ENCODE results near the gene SLC13A4. TPM values are rescaled to one million over a fixed set of nuclear protein-coding genes. Genes with fewer than 3 reads are reported as not detected.

The SLC13A4 gene
- total and polyA plus RNA-seq, 2 of the 13 experiments (the other 11 are each of a cell fraction or from before 2014, with no cell fraction given): 0.04 TPM; not detected in 1

DNA sequence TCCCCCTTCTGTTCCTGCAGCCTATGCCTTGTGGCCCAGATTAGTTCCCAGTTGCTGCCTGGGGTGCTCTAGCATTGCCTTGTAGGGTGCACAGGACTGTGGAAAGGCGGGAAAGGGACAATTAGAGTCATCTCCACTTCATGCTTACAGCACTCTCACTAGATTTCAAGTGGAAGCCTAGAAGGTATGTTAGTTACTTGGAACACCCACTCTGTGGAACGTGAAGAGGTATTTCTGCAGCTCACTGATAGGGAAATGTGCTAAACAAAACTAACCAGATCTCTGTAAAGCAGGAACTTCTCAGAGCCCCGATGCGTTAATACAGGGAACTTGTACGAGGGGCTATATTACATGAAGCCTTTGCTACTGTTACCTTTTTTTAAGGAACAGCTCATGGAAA lies 46.2 kb downstream of the SLC13A4 start:
- Histone ChIP-seq H3K9ac (ENCODE audit: insufficient read depth, low read depth, low read length) (no peak overlapping the region), H2AFZ (ENCODE audit: low read length) (no peak overlapping the region), H4K20me1 (ENCODE audit: insufficient read depth, low read length) (no peaks in the 10 kb centered on the region; the same call in 1 of the 2 replicates), H3K4me2 (ENCODE audit: low read depth, low read length) (no peak overlapping the region), H3K4me1 (ENCODE audit: insufficient read depth, low read length) (no peaks in the 10 kb centered on the region), H3K36me3 (replicated peaks in 1 of 2; ENCODE audit: control insufficient read depth in 1 of 2, insufficient read depth in 2 of 2, low read length in 2 of 2) (peaks cover 0 to 15% of the 10 kb centered on the region in 2 experiments; a peak in 3 of 5 replicates), H3K4me3 (replicated peaks in 1 of 3; ENCODE audit: insufficient read depth in 1 of 3, low read depth in 2 of 3, low read length in 3 of 3) (no peak overlapping the region), H3K79me2 (ENCODE audit: insufficient read depth, low read length) (no peaks in the 10 kb centered on the region), H3K27me3 (ENCODE audit: control insufficient read depth in 1 of 2, insufficient read depth in 2 of 2, low read length in 2 of 2) (no peaks in the 10 kb centered on the region), H3K27ac (ENCODE audit: extremely low read length, insufficient read depth, low read length) (no peak overlapping the region), H3K9me3 (ENCODE audit: low read length) (no peaks in the 10 kb centered on the region)
- DNase-seq (ENCODE audit: low spot score) (no peak), FAIRE-seq (no peak), ATAC-seq (no peak)
- intact Hi-C loops (cut with micrococcal nuclease; ENCODE audit: unreplicated experiment) (no loop called here), in situ Hi-C loops (cut with HindIII; ENCODE audit: extremely low pct_ligation_motif_present, low pct_unique_long_range_greater_than_20kb) (no loop called here)
- BruUV-seq (replicated peaks): no TSS peak
- 90% methylated on average over 5 of the region's 5 CpGs for WGBS (ENCODE audit: low lambda C conversion rate)
- ChIA-PET POLR2A (no interaction called here), CTCF (ENCODE audit: low intra/inter-chr PET ratio, low total read pairs) (no interaction called here)
- TF ChIP-seq, protein P1, sequence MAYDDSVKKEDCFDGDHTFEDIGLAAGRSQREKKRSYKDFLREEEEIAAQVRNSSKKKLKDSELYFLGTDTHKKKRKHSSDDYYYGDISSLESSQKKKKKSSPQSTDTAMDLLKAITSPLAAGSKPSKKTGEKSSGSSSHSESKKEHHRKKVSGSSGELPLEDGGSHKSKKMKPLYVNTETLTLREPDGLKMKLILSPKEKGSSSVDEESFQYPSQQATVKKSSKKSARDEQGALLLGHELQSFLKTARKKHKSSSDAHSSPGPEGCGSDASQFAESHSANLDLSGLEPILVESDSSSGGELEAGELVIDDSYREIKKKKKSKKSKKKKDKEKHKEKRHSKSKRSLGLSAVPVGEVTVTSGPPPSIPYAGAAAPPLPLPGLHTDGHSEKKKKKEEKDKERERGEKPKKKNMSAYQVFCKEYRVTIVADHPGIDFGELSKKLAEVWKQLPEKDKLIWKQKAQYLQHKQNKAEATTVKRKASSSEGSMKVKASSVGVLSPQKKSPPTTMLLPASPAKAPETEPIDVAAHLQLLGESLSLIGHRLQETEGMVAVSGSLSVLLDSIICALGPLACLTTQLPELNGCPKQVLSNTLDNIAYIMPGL (CRISPR knock-in tag; IDR thresholded peaks at IDR 0.05; ENCODE audit: borderline replicate concordance in 1 of 2, low read depth in 1 of 2): no peak
- TF ChIP-seq, protein P2, sequence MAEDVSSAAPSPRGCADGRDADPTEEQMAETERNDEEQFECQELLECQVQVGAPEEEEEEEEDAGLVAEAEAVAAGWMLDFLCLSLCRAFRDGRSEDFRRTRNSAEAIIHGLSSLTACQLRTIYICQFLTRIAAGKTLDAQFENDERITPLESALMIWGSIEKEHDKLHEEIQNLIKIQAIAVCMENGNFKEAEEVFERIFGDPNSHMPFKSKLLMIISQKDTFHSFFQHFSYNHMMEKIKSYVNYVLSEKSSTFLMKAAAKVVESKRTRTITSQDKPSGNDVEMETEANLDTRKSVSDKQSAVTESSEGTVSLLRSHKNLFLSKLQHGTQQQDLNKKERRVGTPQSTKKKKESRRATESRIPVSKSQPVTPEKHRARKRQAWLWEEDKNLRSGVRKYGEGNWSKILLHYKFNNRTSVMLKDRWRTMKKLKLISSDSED (CRISPR knock-in tag; IDR thresholded peaks at IDR 0.05): no peak
- TF ChIP-seq HDAC6 (IDR thresholded peaks at IDR 0.05; ENCODE audit: low read depth, low read length) (no peak), STAT5B (CRISPR knock-in tag; IDR thresholded peaks at IDR 0.05) (no peak), ZNF75D (CRISPR knock-in tag; IDR thresholded peaks at IDR 0.05; ENCODE audit: borderline replicate concordance) (no peak)
- TF ChIP-seq, protein P3, sequence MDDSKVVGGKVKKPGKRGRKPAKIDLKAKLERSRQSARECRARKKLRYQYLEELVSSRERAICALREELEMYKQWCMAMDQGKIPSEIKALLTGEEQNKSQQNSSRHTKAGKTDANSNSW (CRISPR knock-in tag; IDR thresholded peaks at IDR 0.05; ENCODE audit: borderline replicate concordance): no peak
- TF ChIP-seq, protein P4, sequence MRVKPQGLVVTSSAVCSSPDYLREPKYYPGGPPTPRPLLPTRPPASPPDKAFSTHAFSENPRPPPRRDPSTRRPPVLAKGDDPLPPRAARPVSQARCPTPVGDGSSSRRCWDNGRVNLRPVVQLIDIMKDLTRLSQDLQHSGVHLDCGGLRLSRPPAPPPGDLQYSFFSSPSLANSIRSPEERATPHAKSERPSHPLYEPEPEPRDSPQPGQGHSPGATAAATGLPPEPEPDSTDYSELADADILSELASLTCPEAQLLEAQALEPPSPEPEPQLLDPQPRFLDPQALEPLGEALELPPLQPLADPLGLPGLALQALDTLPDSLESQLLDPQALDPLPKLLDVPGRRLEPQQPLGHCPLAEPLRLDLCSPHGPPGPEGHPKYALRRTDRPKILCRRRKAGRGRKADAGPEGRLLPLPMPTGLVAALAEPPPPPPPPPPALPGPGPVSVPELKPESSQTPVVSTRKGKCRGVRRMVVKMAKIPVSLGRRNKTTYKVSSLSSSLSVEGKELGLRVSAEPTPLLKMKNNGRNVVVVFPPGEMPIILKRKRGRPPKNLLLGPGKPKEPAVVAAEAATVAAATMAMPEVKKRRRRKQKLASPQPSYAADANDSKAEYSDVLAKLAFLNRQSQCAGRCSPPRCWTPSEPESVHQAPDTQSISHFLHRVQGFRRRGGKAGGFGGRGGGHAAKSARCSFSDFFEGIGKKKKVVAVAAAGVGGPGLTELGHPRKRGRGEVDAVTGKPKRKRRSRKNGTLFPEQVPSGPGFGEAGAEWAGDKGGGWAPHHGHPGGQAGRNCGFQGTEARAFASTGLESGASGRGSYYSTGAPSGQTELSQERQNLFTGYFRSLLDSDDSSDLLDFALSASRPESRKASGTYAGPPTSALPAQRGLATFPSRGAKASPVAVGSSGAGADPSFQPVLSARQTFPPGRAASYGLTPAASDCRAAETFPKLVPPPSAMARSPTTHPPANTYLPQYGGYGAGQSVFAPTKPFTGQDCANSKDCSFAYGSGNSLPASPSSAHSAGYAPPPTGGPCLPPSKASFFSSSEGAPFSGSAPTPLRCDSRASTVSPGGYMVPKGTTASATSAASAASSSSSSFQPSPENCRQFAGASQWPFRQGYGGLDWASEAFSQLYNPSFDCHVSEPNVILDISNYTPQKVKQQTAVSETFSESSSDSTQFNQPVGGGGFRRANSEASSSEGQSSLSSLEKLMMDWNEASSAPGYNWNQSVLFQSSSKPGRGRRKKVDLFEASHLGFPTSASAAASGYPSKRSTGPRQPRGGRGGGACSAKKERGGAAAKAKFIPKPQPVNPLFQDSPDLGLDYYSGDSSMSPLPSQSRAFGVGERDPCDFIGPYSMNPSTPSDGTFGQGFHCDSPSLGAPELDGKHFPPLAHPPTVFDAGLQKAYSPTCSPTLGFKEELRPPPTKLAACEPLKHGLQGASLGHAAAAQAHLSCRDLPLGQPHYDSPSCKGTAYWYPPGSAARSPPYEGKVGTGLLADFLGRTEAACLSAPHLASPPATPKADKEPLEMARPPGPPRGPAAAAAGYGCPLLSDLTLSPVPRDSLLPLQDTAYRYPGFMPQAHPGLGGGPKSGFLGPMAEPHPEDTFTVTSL (CRISPR knock-in tag; IDR thresholded peaks at IDR 0.05; ENCODE audit: borderline replicate concordance): no peak

All from HepG2 (cell line).